ENCODE measurements around the gene ALPK1.
A peak's percentile ranks its signal among the peaks of the same experiment; 100 is the strongest.
"Not testable (repeated sequence)": the region's sequence is repeated elsewhere in the genome, so short reads cannot be mapped to it uniquely, and the experiment has no call there.

Gene ALPK1

DNA sequence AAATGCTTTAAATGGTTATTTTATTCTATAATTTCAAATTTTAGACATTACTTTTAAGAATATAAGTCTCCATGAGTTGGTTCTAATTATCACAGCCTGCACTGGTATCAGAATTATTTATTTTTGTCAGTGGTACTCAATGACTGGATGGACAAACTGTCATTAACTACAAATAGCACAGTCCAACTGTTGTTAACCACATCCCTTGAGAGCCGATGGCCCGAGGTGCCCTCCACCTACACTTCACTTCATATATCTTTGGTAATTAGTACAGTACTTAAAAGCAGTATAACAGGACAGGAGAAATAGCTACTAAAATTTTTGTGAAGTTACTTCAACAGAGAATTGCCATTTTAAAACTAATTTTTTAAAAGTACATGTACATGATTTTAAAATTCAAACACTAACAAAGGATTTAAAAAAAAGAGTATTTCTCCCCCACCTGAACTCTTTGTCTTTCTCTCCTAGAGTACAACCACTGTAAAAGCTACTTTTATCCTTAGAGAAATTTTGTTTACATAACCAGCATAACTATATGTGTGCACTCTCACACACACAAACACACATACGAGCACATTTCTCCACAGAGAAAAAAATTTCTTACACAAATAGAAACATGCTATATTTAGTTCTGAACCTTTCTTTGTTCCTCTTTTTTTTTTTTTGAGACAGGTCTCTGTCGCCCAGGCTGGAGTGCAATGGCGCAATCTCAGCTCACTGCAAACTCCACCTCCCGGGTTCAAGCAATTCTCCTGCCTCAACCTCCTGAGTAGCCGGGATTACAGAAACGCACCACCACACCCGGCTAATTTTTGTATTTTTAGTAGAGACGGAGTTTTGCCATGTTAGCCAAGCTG lies 17.9 kb upstream of the ALPK1 start:
- Mint-ChIP-seq H3K4me3 (peak overlapping the region; percentile 54), H3K4me1 (ENCODE audit: low read depth) (peaks cover 55% of the 10 kb centered on the region), H3K36me3 (ENCODE audit: low read depth) (peaks cover 45% of the 10 kb centered on the region), H3K9me3 (no peaks in the 10 kb centered on the region), H3K27me3 (no peaks in the 10 kb centered on the region), H3K27ac (peak overlapping the region; percentile 60)
- intact Hi-C loops (cut with micrococcal nuclease) = no loop called here

GRCh38 chr4:112279882-112280315 lies 17.3 kb upstream of the ALPK1 start:
- peaks cover 58% of the 10 kb centered on the region for H3K4me1 Mint-ChIP-seq (ENCODE audit: low read depth)
- intact Hi-C loops (cut with micrococcal nuclease) = loop anchor here (5.0 kb wide), 1 partner anchor 37 kb away; no protein-coding TSS in a partner anchor
- no peaks in the 10 kb centered on the region for H3K9me3 Mint-ChIP-seq
- peak overlapping the region; percentile 60 for H3K27ac Mint-ChIP-seq
- H3K36me3 Mint-ChIP-seq (ENCODE audit: low read depth) = peaks cover 45% of the 10 kb centered on the region
- no peaks in the 10 kb centered on the region for H3K27me3 Mint-ChIP-seq
- H3K4me3 Mint-ChIP-seq = peak overlapping the region; percentile 54

DNA sequence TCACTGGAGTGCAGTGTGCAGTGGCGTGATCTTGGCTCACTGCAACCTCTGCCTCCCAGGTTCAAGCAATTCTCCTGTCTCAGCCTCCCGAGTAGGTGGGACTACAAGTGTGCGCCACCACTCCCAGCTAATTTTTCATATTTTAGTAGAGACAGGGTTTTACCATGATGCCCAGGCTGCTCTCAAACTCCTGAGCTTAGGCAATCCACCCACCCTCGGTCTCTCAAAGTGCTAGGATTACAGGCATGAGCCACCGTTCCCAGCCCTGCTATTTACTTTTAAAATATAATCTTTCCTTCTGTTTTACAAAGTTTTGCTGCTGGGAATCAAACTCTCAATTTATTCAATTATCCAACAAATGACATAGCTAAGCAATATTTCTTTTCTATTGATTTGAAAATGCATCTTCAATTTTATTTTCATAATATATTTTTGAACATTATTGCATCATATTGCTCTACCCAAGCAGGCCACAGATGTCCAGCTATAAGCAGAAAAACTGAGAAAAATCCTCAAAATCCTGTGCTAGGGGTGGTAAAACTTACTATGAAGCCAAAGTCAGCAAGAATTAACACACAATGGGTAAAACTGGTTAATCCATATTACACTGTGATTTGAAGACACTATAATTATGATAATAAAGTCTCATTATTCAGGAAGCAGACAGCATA lies 16.6 kb upstream of the ALPK1 start:
- H3K4me3 Mint-ChIP-seq = peak overlapping the region; percentile 32
- intact Hi-C loops (cut with micrococcal nuclease) = loop anchor here (5.0 kb wide), 1 partner anchor 37 kb away; no protein-coding TSS in a partner anchor
- peaks cover 47% of the 10 kb centered on the region for H3K36me3 Mint-ChIP-seq (ENCODE audit: low read depth)
- H3K27me3 Mint-ChIP-seq = no peaks in the 10 kb centered on the region
- peak overlapping the region; percentile 60 for H3K27ac Mint-ChIP-seq
- H3K9me3 Mint-ChIP-seq = no peaks in the 10 kb centered on the region
- peaks cover 61% of the 10 kb centered on the region for H3K4me1 Mint-ChIP-seq (ENCODE audit: low read depth)

DNA sequence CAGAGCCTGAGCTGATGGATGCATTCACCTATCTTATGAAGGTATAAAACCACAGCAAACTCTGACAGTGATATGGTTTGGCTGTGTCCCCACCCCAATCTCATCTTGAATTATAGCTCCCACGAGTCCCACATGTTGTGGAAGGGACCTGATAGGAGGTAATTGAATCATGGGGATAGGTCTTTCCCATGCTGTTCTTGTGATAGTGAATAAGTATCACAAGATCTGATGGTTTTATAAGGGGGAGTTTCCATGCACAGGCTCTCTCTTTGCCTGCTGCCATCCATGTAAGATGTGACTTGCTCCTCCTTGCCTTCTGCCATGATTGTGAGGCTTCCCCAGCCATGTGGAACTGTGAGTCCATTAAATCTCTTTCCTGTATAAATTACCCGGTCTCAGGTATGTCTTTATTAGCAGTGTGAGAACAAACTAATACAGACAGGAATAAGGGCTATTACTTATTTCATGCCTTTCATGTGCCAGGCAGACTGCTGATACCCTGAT lies 15.2 kb upstream of the ALPK1 start:
- intact Hi-C loops (cut with micrococcal nuclease) = loop anchor here (5.0 kb wide), 1 partner anchor 35 kb away; no protein-coding TSS in a partner anchor
- not testable (repeated sequence) for H3K4me3 Mint-ChIP-seq, H3K9me3 Mint-ChIP-seq, H3K27ac Mint-ChIP-seq, H3K27me3 Mint-ChIP-seq
- Mint-ChIP-seq H3K4me1 (ENCODE audit: low read depth) (peaks cover 66% of the 10 kb centered on the region), H3K36me3 (ENCODE audit: low read depth) (peaks cover 46% of the 10 kb centered on the region)

DNA sequence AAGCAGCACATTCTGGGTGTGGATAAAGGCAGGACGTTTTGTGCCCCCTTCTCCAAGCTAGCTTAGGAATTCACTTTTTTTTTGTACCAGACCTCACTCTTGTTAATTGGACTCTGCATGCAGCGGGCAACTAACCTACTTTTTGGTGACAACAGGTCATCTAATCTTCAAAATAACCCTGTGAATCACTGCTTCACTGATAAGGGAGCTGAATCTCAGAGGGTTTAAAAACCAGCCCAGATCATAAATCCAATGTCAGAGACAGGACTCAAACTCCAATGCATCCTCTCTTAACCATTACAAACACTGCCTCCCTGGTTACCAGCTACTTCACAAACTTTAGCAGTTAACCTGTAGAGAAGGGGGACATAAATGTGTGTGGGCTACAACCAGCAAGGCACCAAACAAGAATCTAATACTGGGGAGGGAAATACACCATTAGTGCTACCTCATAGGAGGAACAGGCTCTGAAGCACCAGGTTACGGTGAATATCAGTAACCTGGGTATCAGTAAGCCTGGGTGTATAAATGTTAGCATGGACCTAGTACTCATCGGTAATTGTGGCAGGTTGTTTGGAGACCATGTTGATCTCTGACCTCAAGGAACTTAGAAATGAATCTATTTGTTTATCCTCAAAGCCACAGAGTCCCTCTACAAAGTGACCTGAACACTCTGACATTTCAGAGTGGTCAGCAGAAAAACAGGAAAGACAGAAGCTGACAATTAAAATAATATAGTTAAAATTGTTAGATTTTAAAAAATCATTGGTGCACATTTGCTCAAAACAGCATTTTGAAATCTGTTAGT lies 14.1 kb upstream of the ALPK1 start:
- no peaks in the 10 kb centered on the region for H3K9me3 Mint-ChIP-seq
- H3K36me3 Mint-ChIP-seq (ENCODE audit: low read depth) = peaks cover 36% of the 10 kb centered on the region
- intact Hi-C loops (cut with micrococcal nuclease) = loop anchor here (5.0 kb wide), 1 partner anchor 34 kb away; no protein-coding TSS in a partner anchor
- no peaks in the 10 kb centered on the region for H3K27me3 Mint-ChIP-seq
- peaks cover 73% of the 10 kb centered on the region for H3K4me1 Mint-ChIP-seq (ENCODE audit: low read depth)
- peak overlapping the region; percentile 41 for H3K27ac Mint-ChIP-seq
- no peak overlapping the region for H3K4me3 Mint-ChIP-seq

- Mint-ChIP-seq H3K27me3 (no peaks in the 10 kb centered on the region), H3K36me3 (ENCODE audit: low read depth) (peaks cover 33% of the 10 kb centered on the region)
- intact Hi-C loops (cut with micrococcal nuclease) = loop anchor here (2.0 to 5.0 kb wide), 2 partner anchors 33 to 353 kb away; partner anchors contain the start of genes LARP7 and ZGRF1
Measured at GRCh38 chr4:112284166-112284565, 13.0 kb upstream of the ALPK1 start.

GRCh38 chr4:112284662-112285411 lies 12.3 kb upstream of the ALPK1 start:
- H3K4me1 Mint-ChIP-seq (ENCODE audit: low read depth) = peaks cover 70% of the 10 kb centered on the region

More at GRCh38 chr4:112284166-112284565, 13.0 kb upstream of the ALPK1 start:
- Mint-ChIP-seq H3K9me3 (no peaks in the 10 kb centered on the region), H3K27ac (peak overlapping the region; percentile 91), H3K4me3 (peak overlapping the region; percentile 91), H3K4me1 (ENCODE audit: low read depth) (peaks cover 70% of the 10 kb centered on the region)

DNA sequence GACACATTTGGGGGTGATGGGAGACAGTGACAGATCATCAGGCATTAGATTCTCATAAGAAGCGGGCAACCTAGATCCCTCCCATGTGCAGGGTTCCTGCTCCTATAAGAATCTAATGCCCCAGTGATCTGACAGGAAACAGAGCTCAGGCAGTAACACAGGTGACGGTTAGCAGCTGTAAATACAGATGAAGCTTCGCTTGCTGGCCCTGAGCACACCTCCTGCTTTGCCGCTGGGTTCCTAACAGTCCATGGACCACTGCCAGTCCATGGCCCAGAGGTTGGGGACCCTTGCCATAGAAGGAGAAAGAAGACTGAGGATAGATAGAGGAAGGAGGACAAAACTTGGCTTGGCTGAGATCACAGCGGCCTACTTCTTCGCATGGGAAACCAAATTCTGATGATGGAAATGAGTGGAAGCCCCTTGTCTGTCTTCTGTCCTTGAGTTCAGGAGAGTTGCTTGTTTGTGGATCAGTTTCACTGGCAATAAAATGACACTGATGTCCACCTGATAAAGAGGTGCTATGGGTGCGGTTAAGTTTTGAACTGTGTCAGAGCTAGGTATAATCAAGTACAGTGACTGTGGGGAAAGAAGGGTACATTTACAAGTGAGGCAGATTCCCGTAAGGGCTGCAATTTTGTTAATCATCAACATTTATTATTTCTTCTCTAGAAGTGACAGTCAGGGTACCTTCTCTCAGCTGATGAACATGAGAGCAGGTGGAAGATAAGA lies 9.7 kb upstream of the ALPK1 start:
- Mint-ChIP-seq H3K27ac (no peak overlapping the region), H3K27me3 (no peaks in the 10 kb centered on the region), H3K4me3 (no peak overlapping the region), H3K9me3 (no peaks in the 10 kb centered on the region), H3K36me3 (ENCODE audit: low read depth) (peaks cover 20% of the 10 kb centered on the region), H3K4me1 (ENCODE audit: low read depth) (peaks cover 49% of the 10 kb centered on the region)
- intact Hi-C loops (cut with micrococcal nuclease) = loop anchor here (5.0 kb wide), 1 partner anchor 55 kb away; the partner anchor contains the start of gene AP1AR

More at GRCh38 chr4:112284662-112285411, 12.3 kb upstream of the ALPK1 start:
- H3K36me3 Mint-ChIP-seq (ENCODE audit: low read depth) = peaks cover 33% of the 10 kb centered on the region
- intact Hi-C loops (cut with micrococcal nuclease) = loop anchor here (2.0 to 5.0 kb wide), 3 partner anchors 32 to 352 kb away; partner anchors contain the start of genes AP1AR, LARP7 and ZGRF1
- H3K27ac Mint-ChIP-seq = peak overlapping the region; percentile 91
- H3K4me3 Mint-ChIP-seq = peak overlapping the region; percentile 91
- H3K27me3 Mint-ChIP-seq = no peaks in the 10 kb centered on the region
- no peaks in the 10 kb centered on the region for H3K9me3 Mint-ChIP-seq

- Mint-ChIP-seq H3K36me3 (ENCODE audit: low read depth) (peaks cover 15% of the 10 kb centered on the region), H3K4me3 (no peak overlapping the region), H3K27me3 (no peaks in the 10 kb centered on the region), H3K27ac (no peak overlapping the region), H3K4me1 (ENCODE audit: low read depth) (peaks cover 43% of the 10 kb centered on the region), H3K9me3 (no peaks in the 10 kb centered on the region)
- intact Hi-C loops (cut with micrococcal nuclease) = loop anchor here (5.0 kb wide), 1 partner anchor 56 kb away; the partner anchor contains the start of gene AP1AR
Measured at GRCh38 chr4:112288455-112288854, 8.7 kb upstream of the ALPK1 start.

DNA sequence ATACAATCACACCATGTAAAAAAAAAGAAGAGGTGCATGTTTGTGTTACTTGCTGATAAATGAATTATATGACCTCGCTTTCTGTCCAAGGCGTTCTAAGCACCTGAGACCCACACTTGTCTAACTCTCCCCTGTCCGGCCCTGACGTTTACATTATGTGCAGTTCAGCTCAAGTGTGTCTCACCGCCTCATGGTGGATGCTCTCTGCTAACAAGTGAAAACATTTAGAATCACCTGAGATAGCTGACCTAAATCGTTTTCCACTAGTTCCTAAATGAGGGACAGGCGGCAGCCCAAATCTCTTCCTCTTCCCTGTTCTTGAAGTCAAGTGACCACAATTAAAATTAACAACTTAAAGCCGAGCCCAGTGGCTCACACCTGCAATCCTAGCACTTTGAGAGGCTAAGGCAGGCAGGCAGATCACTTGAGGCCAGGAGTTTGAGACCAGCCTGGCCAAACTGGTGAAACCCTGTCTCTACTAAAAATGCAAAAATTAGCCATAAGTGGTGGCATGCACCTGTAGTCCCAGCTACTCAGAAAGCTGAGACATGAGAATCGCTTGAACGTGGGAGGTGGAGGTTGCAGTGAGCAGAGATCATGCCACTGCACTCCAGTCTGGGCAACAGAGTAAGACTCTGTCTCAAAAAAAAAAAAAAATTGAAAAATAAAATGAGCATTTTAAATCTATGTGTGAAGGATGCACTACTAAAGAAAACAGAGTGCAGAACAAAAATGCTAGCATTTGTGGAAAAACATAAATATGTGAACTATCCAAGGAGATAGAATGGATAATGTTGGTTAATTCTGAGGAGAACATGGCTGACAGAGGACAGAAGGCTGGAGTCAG lies 7.5 kb upstream of the ALPK1 start:
- Mint-ChIP-seq H3K27ac (peak overlapping the region; percentile 5), H3K4me3 (no peak overlapping the region), H3K27me3 (no peaks in the 10 kb centered on the region), H3K9me3 (no peaks in the 10 kb centered on the region), H3K36me3 (ENCODE audit: low read depth) (peaks cover 15% of the 10 kb centered on the region), H3K4me1 (ENCODE audit: low read depth) (peaks cover 37% of the 10 kb centered on the region)
- intact Hi-C loops (cut with micrococcal nuclease) = loop anchor here (5.0 kb wide), 1 partner anchor 57 kb away; the partner anchor contains the start of gene AP1AR

DNA sequence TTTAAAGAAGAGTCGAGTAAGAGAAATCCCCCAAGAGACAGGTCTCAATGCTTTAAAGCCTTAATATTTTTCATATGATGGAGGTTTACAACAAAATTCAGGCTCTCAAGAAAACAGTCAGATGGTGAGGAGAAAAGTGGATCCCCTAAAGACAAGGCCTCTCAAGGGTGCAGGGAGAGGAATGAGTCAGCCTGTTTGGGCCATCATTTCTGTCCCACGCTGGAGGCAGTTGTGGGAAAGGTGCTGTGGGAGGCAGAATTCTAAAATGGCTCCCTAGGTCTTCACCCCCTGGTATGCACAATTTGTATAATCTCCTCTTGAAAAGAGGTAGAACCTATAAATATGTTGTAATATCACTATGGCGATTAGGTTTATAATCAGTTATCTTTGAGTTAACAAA lies 6.8 kb upstream of the ALPK1 start:
- Mint-ChIP-seq H3K27me3 (no peaks in the 10 kb centered on the region), H3K4me3 (no peak overlapping the region), H3K27ac (no peak overlapping the region), H3K4me1 (ENCODE audit: low read depth) (peaks cover 32% of the 10 kb centered on the region), H3K36me3 (ENCODE audit: low read depth) (peaks cover 8% of the 10 kb centered on the region), H3K9me3 (no peaks in the 10 kb centered on the region)
- intact Hi-C loops (cut with micrococcal nuclease) = no loop called here

Measured in dendritic cell treated with granulocyte-macrophage colony-stimulating factor and Interleukin-4, amounts not matched to agents 40 ng/mL and 50 ng/mL, for 4 days (primary cell).